Memory B cell (primary cell): Measurements from ENCODE around the gene IFI30.
A peak's percentile ranks its signal among the peaks of the same experiment; 100 is the strongest.

Source experiments
- ATAC-seq: fragments of 150-1000 bp; cut with Tn5 transposase; 2 replicates; pipeline ENCODE4 v1.10.0; 2021; ENCODE audit warnings: low read depth, mild to moderate bottlenecking, moderate library complexity
- DNase-seq, 2 donors: peaks; one replicate each; pipeline ENCODE4 v3.0.0; 2022; ENCODE audit warnings: low spot score in 2 of 2
- H3K27ac Mint-ChIP-seq: one replicate; pipeline ENCODE4 v1.8.0; 2022; ENCODE audit warnings: mild to moderate bottlenecking, moderate library complexity, mixed read lengths
- H3K27me3 Mint-ChIP-seq: one replicate; pipeline ENCODE4 v1.8.0; 2022; ENCODE audit warnings: mixed read lengths
- H3K36me3 Mint-ChIP-seq: one replicate; pipeline ENCODE4 v1.8.0; 2022; ENCODE audit warnings: mild to moderate bottlenecking, mixed read lengths
- H3K4me1 Mint-ChIP-seq: one replicate; pipeline ENCODE4 v1.8.0; 2022; ENCODE audit warnings: mixed read lengths
- H3K4me3 Mint-ChIP-seq: one replicate; pipeline ENCODE4 v1.8.0; 2022; ENCODE audit warnings: mild to moderate bottlenecking, moderate library complexity, mixed read lengths
- H3K9me3 Mint-ChIP-seq: one replicate; pipeline ENCODE4 v1.8.0; 2022; ENCODE audit warnings: mixed read lengths

IFI30 gene

DNA sequence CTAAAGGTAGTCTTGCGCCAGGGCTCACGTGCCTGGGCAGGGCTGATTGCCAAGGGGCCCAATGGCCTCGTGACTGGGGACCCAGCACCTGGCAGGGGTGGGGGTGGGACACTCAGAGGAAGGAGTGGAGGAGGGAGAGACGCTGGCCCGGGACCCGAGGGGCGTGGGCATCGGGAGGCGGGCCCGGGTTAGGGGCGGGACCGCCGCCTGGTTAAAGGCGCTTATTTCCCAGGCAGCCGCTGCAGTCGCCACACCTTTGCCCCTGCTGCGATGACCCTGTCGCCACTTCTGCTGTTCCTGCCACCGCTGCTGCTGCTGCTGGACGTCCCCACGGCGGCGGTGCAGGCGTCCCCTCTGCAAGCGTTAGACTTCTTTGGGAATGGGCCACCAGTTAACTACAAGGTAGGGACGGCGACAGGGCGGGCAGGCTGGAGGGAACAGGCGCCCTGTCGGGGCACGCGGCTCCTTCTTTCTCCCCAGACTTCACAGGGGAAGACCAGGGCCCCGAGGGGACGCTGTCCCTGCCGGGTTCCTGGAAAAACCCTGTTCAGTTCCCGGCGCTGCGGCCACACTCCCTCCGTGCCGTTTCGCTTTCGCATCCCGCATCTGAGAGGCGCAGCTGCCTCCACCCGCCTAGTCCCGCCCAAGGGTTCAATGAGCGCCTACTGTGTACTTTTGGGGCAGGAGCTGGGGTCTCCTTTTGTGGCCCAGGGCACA, at the start of gene IFI30:
Gene IFI30, plus strand, starts transcription at position 242 of the 717 bp plus-strand sequence. Its CDS starts 29 bp downstream, at position 271.
- DNase-seq (peak; percentile 58 to 82), ATAC-seq (peak; percentile 55)
- H3K4me1 Mint-ChIP-seq = peaks cover 53% of the 10 kb centered on the region
- peak within 1 kb of the TSS; percentile 99 for H3K27ac Mint-ChIP-seq
- H3K36me3 Mint-ChIP-seq = peaks cover 24% of the 10 kb centered on the region
- peak within 1 kb of the TSS; percentile 96 for H3K4me3 Mint-ChIP-seq
- H3K9me3 Mint-ChIP-seq = no peaks in the 10 kb centered on the region
- no peaks in the 10 kb centered on the region for H3K27me3 Mint-ChIP-seq

DNA sequence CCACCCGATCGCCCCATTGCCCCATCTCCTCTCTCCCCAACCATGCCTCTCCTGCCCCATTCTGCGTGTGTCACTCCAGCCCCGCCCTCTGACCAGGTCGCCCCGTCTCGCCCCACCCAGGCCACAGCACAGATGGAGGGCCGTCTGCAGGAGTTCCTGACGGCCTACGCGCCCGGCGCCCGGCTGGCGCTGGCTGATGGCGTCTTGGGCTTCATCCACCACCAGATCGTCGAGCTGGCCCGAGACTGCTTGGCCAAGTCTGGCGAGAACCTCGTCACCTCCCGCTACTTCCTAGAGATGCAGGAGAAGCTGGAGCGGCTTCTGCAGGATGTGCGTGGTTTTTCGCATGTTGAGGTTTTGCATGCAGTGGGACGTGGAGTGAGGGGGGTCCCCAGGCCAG, 49.8 kb upstream of the IFI30 start:
- peaks cover 13% of the 10 kb centered on the region for H3K4me1 Mint-ChIP-seq
- no peak for DNase-seq
- H3K4me3 Mint-ChIP-seq = no peak overlapping the region
- no peaks in the 10 kb centered on the region for H3K9me3 Mint-ChIP-seq
- H3K27ac Mint-ChIP-seq = no peak overlapping the region
- H3K27me3 Mint-ChIP-seq = no peaks in the 10 kb centered on the region
- ATAC-seq = no peak
- peaks cover 16% of the 10 kb centered on the region for H3K36me3 Mint-ChIP-seq

DNA sequence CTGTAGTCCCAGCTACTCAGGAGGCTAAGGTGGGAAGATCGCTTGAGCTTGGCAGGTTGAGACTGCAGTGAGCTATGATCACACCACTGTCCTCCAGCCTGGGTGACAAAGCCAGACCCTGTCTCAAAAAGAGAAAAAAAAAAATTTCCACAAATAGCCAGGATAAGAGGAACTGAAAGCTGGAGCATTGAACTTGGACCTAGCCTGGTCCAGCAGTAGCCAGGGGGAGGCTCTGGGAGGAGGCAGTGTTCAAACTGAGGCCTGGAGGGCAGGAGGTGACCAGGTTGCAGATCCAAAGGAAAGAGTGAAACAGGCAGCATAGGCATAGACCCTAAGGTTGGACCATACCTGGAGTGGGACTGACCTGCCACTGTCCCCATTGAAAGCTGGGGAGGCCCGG, 47.5 kb upstream of the IFI30 start:
- no peak overlapping the region for H3K4me3 Mint-ChIP-seq
- ATAC-seq (no peak), DNase-seq (no peak)
- no peak overlapping the region for H3K27ac Mint-ChIP-seq
- no peaks in the 10 kb centered on the region for H3K4me1 Mint-ChIP-seq
- no peaks in the 10 kb centered on the region for H3K9me3 Mint-ChIP-seq
- peaks cover 25% of the 10 kb centered on the region for H3K36me3 Mint-ChIP-seq
- H3K27me3 Mint-ChIP-seq = no peaks in the 10 kb centered on the region

DNA sequence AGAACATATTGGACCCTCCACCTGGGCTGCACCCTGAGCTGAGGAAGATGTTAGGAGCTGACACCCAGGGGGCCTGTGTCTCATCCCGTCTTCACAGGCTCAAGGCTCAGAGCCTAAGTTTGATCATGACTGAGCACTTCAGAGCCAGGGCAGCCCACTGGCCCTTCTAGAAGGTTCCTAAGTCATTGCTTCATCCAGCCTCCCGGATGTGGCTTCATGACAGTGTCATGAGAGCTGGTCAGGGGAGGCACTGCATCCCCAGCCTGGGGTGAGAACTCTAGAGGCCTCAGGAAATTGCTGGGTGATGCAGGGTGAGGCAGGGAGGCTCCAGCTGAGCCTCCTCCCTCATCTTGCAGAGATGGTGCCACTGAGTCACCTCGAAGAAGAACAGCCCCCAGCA, 45.6 kb upstream of the IFI30 start:
- H3K27ac Mint-ChIP-seq = peak overlapping the region; percentile 18
- DNase-seq (no peak), ATAC-seq (no peak)
- H3K4me1 Mint-ChIP-seq = no peaks in the 10 kb centered on the region
- H3K36me3 Mint-ChIP-seq = peaks cover 27% of the 10 kb centered on the region
- H3K9me3 Mint-ChIP-seq = no peaks in the 10 kb centered on the region
- H3K4me3 Mint-ChIP-seq = no peak overlapping the region
- H3K27me3 Mint-ChIP-seq = no peaks in the 10 kb centered on the region

DNA sequence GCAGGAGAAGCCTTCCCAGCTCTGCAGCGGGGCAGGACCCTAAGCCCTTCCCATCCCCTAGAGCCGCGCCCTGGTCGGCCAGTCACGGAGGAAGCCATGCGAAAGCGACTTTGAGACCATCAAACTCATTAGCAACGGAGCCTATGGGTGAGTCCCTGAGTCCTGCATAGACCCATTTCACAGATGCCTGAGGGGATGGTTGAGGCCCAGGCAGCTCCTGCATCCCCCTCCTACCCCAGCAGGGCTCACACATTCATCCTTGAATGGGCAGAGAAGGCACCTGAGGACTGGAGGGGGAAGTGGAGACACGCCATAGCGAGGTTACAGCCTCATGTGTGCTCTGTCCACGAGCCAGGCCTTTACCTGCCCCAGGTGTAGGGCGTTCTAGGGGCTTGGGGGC, 44.8 kb upstream of the IFI30 start:
- DNase-seq (no peak), ATAC-seq (no peak)
- Mint-ChIP-seq H3K27ac (peak overlapping the region; percentile 18), H3K4me3 (no peak overlapping the region), H3K36me3 (peaks cover 27% of the 10 kb centered on the region), H3K4me1 (no peaks in the 10 kb centered on the region), H3K9me3 (no peaks in the 10 kb centered on the region), H3K27me3 (no peaks in the 10 kb centered on the region)

DNA sequence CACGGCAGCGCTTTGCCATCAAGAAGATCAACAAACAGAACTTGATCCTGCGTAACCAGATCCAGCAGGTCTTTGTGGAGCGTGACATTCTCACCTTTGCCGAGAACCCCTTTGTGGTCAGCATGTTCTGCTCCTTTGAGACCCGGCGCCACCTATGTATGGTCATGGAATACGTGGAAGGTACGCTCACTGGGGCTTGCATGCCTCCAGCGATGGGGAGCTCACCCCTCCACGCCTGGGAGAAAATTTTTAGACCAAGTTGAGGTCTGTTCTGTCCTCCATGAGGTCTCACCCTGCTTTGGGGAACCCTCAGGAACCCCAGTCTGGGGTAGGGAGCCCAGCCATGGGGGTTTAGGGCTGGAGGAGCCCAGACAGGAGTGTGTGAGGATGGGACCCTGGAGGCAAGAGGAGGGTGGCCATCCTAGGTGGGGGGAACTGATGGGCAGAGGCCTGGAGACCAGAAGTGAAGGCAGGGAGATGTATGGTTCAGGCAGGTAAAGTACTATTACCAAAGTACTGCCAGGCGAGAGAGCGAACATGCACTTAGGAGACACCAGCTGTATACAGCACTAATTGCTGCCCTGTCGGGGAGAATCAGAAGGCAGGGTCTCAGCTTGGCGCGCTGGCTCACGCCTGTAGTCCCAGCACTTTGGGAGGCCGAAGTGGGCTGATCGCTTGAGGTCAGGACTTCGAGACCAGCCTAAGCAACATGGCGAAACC, 42.9 kb upstream of the IFI30 start:
- no peaks in the 10 kb centered on the region for H3K27me3 Mint-ChIP-seq
- peaks cover 2% of the 10 kb centered on the region for H3K4me1 Mint-ChIP-seq
- no peak overlapping the region for H3K4me3 Mint-ChIP-seq
- H3K27ac Mint-ChIP-seq = peak overlapping the region; percentile 65
- H3K36me3 Mint-ChIP-seq = peaks cover 32% of the 10 kb centered on the region
- H3K9me3 Mint-ChIP-seq = no peaks in the 10 kb centered on the region
- DNase-seq (no peak), ATAC-seq (no peak)

DNA sequence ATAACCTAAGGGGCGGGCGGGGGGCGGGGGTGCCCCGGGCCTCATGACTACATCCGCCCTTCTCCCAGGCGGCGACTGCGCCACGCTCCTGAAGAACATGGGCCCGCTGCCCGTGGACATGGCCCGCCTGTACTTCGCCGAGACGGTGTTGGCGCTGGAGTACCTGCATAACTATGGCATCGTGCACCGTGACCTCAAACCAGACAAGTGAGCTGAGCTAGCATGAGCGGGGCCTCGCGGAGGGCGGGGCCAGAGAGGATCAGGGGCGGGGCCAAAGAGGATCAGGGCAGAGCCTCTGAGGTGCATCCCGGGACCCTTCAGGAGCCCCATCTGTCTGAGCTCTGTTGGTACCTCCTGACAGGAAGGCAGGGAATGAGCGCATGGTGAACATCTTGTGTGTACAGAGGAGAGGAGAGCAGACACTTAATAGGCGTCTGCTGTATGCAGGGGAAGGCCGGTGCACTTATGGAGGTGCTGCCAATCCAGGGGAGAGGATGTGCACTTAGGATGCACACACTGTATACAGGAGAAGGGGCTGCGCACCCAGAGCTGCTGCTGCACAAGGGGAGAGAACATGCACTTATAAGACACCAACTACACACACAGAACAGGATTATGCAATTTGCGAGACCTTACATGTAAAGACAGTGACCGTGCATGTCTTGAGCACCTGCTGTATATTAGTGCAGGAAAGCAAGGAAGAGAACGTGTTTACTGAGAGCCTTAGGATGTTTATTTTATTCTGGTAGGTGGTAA, 41.6 kb upstream of the IFI30 start:
- Mint-ChIP-seq H3K27ac (no peak overlapping the region), H3K9me3 (no peaks in the 10 kb centered on the region), H3K36me3 (peaks cover 32% of the 10 kb centered on the region), H3K4me3 (no peak overlapping the region), H3K27me3 (no peaks in the 10 kb centered on the region), H3K4me1 (peaks cover 2% of the 10 kb centered on the region)
- DNase-seq = no peak
- no peak for ATAC-seq

DNA sequence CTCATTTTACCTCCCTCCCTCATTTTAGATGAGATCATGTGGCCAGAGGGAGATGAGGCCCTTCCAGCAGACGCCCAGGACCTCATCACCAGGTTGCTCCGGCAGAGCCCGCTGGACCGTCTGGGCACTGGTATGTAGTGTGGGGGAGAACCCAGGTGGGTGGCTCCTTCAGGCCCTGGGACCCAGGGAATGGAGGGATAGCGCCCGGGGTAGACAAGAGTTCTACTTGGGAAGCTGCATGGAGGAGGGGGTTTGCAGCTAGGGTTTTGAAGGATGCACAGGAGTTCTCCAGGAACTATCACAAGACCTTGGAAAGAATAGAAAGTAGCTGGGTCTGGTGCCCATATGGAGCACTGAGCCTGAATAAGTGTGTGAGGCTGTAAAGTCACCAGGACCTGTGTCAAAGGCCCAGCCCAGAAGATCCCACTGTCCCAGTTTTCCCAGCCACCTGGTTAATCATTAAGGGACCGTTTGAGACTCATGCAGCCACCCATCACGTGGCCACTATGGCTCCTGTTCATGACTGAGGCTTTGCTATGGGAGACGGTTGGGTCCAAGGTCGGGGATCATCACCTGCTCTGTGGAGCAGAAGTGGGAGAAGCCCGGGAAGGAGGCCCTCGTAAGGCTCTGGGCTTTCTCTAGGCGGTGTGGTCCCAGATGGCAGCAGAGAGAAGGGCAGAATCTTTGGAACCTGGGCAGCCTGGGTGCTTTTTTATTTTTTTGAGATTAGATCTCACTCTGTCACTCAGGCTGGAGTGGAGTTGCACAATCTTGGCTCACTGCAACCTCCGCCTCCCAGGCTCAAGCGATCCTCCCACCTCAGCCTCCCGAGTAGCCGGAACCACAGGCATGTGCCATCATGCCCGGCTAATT, 37.7 kb upstream of the IFI30 start:
- DNase-seq = no peak
- H3K27me3 Mint-ChIP-seq = no peaks in the 10 kb centered on the region
- ATAC-seq = no peak
- H3K4me3 Mint-ChIP-seq = no peak overlapping the region
- peaks cover 2% of the 10 kb centered on the region for H3K9me3 Mint-ChIP-seq
- H3K36me3 Mint-ChIP-seq = peaks cover 28% of the 10 kb centered on the region
- H3K4me1 Mint-ChIP-seq = peaks cover 2% of the 10 kb centered on the region
- H3K27ac Mint-ChIP-seq = no peak overlapping the region

DNA sequence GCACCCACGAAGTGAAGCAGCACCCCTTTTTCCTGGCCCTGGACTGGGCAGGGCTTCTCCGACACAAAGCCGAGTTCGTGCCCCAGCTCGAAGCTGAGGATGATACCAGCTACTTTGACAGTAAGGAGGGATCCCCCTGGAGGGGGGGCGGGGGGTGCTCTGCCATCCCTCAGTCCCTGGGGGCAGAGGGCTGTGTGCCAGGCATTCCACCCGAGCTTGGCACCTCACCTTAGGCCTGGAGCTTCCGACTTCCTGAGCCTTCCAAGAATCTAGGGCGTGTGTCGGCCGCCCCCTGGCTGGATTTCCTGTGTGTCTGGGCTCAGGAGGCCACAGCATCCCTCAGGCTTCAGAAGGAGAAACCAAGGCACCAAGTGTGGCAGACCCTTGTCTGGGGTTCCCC, 36.4 kb upstream of the IFI30 start:
- peaks cover 2% of the 10 kb centered on the region for H3K4me1 Mint-ChIP-seq
- ATAC-seq = no peak
- DNase-seq = no peak

DNA sequence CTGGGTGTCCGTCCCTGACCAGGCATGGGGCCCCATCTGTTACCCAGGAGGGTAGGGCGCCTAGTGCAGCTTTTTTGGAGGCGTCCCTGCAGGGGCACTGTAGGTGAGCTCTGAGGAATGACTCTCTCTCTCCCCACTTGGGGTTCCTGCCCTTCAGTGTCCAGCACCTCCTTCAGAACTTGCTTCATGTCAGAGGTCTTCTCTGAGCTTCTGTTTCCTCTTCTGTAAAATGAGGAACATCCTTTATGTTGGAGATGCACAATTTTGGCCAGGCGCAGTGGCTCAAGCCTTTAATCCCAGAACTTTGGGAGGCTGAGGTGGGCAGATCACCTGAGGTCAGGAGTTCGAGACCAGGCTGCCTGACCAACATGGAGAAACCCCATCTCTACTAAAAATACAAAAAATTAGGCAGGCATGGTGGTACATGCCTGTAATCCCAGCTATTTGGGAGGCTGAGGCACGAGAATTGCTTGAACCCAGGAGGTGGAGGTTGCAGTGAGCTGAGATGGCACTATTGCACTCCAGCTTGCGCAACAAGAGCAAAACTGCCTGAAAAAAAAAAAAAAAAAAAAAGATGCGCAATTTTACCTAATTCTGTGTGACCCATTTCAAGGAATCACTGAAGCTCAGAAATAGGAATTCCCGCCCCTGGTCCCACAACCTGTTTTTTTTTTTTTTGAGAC, 35.8 kb upstream of the IFI30 start:
- Mint-ChIP-seq H3K27ac (no peak overlapping the region), H3K4me3 (no peak overlapping the region), H3K36me3 (peaks cover 23% of the 10 kb centered on the region), H3K4me1 (peaks cover 2% of the 10 kb centered on the region), H3K9me3 (peaks cover 2% of the 10 kb centered on the region), H3K27me3 (no peaks in the 10 kb centered on the region)
- ATAC-seq (no peak), DNase-seq (no peak)

More for the DNA sequence above, 36.4 kb upstream of the IFI30 start:
- H3K27ac Mint-ChIP-seq = no peak overlapping the region
- peaks cover 24% of the 10 kb centered on the region for H3K36me3 Mint-ChIP-seq
- H3K27me3 Mint-ChIP-seq = no peaks in the 10 kb centered on the region
- no peak overlapping the region for H3K4me3 Mint-ChIP-seq
- H3K9me3 Mint-ChIP-seq = peaks cover 2% of the 10 kb centered on the region

DNA sequence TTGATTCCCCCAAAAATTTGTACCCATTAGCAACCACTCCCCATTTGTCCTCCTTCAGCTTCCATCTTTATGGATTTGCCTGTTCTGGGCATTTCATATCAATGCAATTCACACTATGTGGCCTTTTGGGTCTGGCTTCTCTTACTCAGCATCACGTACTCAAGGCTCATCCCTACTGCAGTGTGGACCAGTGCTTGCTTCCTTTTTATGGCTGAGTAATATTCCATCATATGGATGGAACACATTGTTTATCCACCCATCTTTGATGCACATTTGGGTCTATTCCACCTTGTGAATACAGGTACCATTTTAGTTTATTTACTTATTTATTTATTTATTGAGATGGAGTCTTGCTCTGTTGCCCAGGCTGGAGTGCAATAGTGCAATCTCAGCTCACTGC, 33.1 kb upstream of the IFI30 start:
- H3K27ac Mint-ChIP-seq = no peak overlapping the region
- H3K4me3 Mint-ChIP-seq = no peak overlapping the region

DNA sequence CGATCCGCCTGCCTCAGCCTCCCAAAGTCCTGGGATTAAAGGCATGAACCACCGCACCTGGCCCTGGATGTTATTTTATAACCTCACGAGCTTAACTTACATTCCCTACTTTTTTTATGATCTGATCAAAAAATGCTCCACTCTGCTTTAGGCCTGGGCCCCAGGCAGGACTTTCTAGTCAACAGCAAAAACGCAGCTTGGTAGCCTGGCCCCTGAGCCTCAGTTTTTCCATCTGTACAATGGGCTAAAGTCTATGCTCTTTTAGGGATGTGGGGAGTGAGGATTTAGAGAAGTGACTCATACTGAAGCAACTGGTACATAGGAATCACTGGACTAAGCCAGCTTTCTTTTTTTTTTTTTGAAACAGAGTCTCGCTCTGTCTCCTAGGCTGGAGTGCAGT, 32.6 kb upstream of the IFI30 start:
- no peak overlapping the region for H3K27ac Mint-ChIP-seq
- H3K9me3 Mint-ChIP-seq = peaks cover 2% of the 10 kb centered on the region
- peaks cover 28% of the 10 kb centered on the region for H3K36me3 Mint-ChIP-seq
- H3K4me3 Mint-ChIP-seq = no peak overlapping the region
- DNase-seq (no peak), ATAC-seq (no peak)
- H3K27me3 Mint-ChIP-seq = no peaks in the 10 kb centered on the region
- no peaks in the 10 kb centered on the region for H3K4me1 Mint-ChIP-seq

More for the DNA sequence above, 33.1 kb upstream of the IFI30 start:
- H3K27me3 Mint-ChIP-seq = no peaks in the 10 kb centered on the region
- no peak for DNase-seq
- H3K9me3 Mint-ChIP-seq = peaks cover 2% of the 10 kb centered on the region
- peaks cover 26% of the 10 kb centered on the region for H3K36me3 Mint-ChIP-seq
- no peaks in the 10 kb centered on the region for H3K4me1 Mint-ChIP-seq
- ATAC-seq = no peak

DNA sequence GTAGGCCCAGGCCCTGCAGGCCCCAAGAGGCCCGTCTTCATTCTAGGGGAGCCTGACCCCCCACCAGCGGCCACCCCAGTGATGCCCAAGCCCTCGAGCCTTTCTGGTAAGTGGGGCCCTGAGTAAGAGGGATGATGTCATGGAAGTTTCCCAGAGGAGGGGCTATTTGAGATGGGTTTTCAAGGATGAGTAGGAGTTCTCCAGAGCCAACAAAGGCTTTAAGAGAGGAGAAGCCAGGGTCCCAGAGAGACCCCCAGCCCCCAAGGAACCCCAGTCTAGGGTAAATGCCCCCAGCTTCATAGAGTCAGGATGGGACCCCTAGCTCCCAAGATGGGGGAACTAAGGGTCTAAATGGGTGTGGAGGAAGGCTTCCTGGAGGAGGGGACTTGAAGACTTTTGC, 29.7 kb upstream of the IFI30 start:
- Mint-ChIP-seq H3K4me3 (no peak overlapping the region), H3K27ac (no peak overlapping the region)

More for the DNA sequence above, 29.7 kb upstream of the IFI30 start:
- ATAC-seq (no peak), DNase-seq (no peak)
- Mint-ChIP-seq H3K9me3 (peaks cover 2% of the 10 kb centered on the region), H3K4me1 (no peaks in the 10 kb centered on the region), H3K36me3 (peaks cover 36% of the 10 kb centered on the region), H3K27me3 (no peaks in the 10 kb centered on the region)
